Activated CD4-positive, alpha-beta T cell treated with anti-CD3 and anti-CD28 coated beads for 24 hours (primary cell): ENCODE data around the gene KIAA1671.
"Not testable (repeated sequence)": the region's sequence is repeated elsewhere in the genome, so short reads cannot be mapped to it uniquely, and the experiment has no call there.

Source experiments
- DNase-seq, 2 donors: peaks; one replicate each; pipeline ENCODE4 v3.0.0-alpha.2; 2020; ENCODE audit warnings: low read depth in 2 of 2

KIAA1671 gene

GRCh38 chr22:25170426-25170980 lies 218.0 kb downstream of the KIAA1671 start:
- DNase-seq: no peak

DNA sequence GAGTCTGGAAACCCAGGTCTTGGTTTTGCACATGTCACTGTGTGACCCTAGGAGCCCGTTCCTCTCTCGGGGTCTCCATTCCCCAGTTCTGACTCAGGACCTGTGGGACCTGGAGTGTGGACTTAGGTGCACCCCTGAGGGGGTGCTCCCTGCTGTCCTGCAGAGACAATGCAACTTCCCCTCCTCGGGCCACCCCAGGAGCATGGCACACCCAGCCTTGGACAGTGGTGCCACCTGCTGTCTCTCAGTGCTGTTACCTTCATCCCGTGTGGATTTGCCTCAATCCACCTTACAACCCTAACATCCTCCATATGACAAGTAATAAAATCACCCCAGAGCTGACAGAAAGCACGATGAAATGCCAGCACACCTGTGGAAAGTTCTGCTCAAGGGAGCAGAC lies 219.6 kb downstream of the KIAA1671 start:
- DNase-seq: peak; percentile 7 to 9

GRCh38 chr22:25174156-25174887 lies 221.8 kb downstream of the KIAA1671 start:
- DNase-seq: no peak

DNA sequence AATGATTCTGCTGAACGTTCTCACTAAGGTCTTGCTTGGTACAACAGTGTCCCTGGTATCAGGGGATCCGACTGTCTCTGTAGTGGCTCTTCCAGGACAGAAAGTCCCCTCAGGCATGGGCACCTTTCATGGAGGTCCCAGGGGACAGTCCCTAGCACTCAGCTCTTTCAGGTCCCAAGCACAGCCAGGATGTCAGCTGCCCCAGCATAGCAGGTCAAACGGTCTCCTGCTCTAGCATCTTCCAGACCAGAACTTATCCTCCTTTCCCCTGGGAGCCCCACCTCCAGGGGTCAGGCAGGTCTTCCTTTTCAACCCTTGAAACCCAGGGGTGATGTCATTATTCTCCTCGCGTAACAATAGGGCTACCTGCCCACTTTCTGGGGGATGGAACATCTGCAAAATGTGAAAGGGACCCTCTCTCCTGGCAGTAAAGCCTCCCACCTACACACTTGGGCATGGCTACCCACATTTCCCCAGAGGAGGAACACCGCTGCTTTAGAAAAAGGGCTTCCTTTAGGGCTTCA lies 222.4 kb downstream of the KIAA1671 start:
- no peak for DNase-seq

DNA sequence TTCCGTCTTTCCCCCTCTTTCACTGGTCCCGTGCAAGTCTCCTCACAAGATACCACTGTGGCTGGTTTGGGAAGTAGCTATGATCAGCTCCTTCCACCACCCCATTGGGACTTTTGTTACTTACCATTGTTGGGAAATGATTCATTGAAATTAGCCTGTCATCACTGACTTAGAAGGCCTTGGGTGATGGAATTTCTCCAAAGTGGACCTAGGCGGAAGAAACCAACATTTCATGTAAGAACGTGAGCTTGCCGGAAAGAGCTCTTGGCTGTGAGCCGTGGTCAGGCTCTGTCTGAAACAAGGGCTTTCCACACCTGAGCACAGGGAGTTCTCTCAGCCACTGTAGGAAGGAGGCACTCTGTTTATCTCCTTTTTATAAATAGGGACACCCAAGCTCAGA lies 223.7 kb downstream of the KIAA1671 start:
- no peak for DNase-seq

DNA sequence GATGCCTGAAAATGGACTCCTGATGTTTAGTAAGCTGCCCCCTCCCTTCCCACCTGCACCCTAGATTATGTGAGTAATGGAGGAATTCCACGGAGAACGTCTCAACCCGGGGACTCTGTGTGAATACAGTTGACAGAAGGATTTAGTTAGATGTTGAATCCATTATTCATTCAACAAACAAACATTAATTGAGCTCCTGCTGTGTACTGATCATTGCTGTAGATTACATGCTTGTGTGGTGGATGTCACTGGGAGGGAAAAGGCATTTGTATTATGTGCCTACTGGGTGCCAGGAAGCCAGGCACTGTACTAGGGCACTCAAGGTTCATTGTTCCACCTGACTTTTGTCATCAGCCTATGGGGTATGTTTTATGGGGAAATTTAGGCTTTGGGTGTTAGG lies 224.3 kb downstream of the KIAA1671 start:
- no peak for DNase-seq

GRCh38 chr22:25177226-25177625 lies 224.7 kb downstream of the KIAA1671 start:
- no peak for DNase-seq

- DNase-seq: no peak
Observed at GRCh38 chr22:25177895-25178294, 225.4 kb downstream of the KIAA1671 start.

- not testable (repeated sequence) for DNase-seq
Observed at GRCh38 chr22:25178348-25178747, 225.8 kb downstream of the KIAA1671 start.

DNA sequence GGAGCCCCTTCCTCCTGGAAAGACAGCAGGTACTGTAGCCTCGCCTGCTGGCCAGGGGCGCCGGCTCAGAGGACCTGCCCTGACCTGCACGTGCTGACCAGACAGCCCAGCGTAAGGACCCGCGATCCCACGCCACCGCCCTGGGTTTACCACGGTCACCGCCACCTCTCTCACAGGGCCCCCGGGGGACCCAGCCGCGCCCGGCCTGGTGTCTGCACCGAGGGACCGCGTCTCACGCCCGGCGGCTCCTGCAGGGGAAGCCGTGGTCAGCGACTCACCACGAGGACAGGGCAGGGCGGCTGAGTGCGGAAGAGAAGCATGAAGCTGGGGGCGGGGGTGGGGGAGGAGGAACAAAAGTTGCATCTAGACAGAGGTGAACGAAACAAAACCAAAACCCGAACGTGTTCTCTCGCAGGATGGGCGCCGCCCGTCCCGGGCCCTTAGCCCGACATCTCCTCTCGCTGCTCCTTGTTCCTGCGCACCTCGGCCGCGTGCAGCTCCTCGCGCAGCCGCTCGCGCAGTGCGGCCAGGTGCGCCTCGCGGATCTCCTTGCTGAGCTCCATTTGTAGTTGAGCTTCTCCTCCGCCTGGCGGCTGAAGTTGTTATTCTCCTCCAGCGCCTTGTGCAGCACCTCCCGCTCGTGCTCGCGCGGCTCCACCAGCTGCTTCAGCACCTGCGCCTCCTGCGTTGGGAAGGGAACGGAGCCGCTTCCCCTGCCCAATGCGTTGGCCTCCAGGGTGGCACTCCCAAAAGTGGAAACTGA lies 226.5 kb downstream of the KIAA1671 start:
- not testable (repeated sequence) for DNase-seq

DNA sequence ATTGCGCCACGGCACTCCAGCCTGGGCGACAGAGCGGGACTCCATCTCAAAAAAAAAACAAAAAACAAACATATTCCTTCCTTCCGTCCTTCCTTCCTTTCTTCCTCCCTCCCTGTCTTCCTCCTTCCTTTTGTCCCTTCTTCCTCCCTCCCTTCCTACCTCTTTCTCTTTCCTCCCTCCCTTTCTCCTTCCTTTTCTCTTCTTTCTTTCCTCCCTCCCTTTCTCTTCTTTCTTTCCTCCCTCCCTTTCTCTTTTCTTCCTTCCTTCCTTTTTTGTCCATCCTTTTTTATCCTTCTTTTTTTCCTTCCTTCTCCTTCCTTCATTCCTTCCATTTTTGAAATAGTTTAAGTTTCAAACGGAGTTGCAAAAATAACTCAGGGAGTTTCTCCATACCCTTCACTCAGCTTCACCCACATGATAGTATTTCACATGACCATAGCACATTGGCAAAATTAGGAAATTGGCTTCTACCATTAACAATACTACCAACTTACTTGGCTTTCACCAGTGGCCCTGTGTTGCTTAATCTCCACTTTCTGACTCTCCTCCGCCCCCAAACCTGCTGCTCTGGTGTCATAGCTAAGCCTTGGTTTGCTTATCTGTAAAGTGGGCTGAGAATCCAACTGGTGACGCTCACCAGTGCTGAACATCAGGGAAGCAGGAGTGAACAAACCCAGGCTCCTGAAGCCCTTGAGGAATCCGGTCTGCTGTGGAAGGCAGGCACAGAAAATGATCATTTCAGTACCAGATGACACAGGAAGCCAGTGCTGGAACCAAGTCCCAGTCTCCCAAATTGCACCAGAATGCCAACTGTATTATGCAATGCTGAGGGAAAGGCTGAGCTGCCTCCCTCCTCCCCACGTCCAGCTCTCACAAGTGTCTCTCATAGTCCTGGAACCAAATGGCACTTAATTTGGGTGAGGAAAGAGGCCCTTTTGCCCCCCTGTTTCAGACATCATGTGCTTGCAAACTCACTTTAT lies 229.9 kb downstream of the KIAA1671 start:
- no peak for DNase-seq

- no peak for DNase-seq
Observed at GRCh38 chr22:25183949-25184619, 231.6 kb downstream of the KIAA1671 start.

GRCh38 chr22:25186140-25186539 lies 233.6 kb downstream of the KIAA1671 start:
- DNase-seq: no peak

DNA sequence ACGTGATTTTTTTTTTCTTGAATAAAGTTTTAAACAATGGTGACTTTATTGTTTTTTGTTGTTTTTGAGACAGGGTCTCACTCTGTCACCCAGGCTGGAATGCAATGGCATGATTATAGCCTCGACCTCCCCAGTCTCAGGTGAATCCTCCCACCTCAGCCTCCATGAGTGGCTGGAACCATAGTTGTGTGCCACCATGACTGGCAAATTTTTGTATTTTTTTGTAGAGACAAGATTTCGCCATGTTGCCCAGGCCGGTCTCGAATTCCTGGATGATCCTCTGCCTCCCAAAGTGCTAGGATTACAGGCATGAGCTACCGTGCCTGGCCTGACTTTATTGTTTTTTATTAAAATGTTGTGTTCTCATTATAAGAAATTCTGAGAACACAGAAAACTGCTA lies 235.0 kb downstream of the KIAA1671 start:
- DNase-seq: no peak

DNA sequence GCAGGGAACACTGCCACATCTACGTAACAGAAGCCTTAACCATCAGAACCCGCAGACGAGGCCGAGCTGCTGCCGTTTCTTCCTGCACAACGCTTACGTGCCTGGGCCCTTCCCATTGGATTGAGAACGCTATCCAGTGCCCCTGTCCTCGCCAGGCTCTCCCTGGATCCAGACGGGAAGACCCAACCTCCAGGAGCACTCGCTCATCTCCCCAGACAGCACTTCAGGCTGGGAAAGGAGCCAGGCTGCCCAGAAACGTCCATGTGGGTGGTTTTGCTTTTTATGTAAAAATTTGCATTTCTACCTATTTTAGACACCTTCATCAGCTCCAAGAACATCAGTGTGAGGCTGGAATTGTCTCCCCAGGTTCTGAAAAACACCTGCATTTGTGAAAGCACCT lies 239.9 kb downstream of the KIAA1671 start:
- no peak for DNase-seq

DNA sequence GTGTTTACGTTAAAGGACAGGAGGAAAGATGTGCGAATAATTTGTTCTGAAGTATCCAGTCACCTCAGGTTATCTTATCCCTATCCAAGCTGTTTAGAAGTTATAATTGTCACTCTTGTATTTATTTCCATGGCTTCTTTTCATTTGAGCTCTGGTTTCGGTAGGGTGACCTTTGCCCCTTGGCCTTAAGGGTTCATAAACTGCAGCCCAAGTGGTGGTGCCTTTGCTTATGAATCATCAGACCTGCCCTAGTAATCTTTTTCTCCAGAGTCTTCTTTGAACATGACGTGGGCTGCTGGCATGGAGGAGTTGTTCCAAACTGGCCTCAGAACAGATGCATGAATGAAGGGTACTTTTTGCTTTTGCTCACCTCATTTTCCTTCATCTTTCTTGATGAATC lies 240.6 kb downstream of the KIAA1671 start:
- no peak for DNase-seq

GRCh38 chr22:25193548-25193947 lies 241.0 kb downstream of the KIAA1671 start:
- DNase-seq: no peak

DNA sequence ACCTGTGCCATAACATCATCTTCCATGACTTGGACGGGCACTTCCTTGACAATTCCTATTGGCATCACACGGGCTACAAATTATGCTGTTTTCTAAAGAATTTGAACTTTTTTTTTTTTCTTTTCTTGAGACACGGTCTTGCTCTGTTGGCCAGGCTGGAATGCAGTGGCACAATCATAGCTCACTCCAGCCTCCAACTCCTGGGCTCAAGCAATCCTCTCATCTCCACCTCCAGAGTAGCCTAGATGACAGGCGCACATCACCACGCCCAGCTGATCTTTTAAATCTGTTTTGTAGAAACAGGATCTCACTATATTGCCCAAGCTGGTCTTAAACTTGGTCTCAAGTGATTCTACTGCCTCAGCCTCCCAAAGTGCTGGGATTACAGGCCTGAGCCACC lies 243.8 kb downstream of the KIAA1671 start:
- no peak for DNase-seq

GRCh38 chr22:25197340-25197739 lies 244.8 kb downstream of the KIAA1671 start:
- DNase-seq: no peak

DNA sequence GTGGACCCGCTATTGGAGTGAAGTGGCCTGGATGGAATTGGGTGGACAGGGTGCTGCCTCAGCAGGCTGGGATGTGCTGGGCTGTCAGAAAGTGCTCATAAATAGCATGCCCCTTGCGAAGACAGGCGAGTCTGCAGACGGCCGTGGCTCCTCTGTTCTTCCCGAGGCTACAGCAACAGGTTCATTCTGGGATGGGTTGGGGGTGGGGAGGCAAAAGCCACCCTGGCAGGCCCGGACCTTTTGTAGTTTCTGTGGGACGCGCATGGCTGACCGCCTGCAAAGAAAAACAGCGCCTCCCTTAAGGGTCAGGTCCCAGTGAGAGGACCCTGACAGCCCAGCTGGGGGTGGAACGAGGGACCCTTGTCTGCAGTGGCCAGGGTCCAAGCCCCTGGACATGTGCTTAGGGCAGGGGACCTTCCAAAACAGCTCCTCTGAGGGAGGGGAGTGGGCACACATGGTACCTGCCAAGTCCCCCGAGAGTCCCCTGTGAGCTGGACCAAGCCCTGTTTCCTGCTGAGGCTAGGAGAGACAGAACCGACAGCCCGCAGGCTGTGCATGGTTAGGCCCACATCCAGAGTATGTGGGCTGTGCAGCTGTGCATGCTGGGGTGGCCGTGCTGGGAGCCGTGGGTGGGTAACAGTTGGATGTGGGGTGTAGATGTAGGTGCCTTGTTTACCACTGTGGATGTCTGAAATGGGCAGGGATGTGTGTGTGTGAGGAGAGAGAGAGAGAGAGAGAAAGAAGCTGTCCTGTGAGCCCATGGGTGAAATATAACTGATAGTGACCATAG lies 247.4 kb downstream of the KIAA1671 start, which contains the start of gene CRYBB3:
Gene CRYBB3 (plus strand): TSS at position 128 of the 790 bp plus-strand sequence. CDS start 1,539 bp downstream, outside the sequence.
- DNase-seq: no peak
